Measurements from ENCODE around the gene GPR183.

Gene GPR183

DNA sequence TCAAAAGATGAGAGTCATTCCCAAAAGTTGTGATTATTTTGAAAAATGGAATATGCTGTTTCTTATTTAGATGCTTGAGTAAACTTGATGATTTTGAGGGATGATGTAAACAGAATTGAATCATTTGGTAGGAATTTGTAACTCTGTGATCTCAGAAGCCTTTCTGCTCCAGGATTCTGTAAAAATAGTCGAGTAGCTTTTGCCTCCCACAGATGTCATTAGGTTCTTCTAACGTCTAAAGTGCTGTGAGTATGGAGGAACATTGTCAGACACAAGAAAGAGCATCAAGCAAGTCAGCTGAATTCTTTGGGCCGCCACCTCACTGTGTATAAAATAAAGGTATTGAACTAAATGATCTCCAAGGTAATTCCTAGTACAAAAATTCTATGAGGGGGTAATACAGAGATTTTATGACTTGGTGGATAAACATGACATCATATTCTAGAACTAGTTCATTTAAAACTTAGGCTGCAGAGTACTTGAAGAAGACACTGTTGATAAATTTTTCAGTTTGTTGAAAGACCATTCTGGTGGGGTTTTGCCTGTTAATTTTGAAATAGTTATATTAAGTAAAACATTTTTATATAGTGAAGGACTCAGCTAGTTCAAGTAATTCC lies 1.4 kb upstream of the GPR183 start:
- no peak for DNase-seq (ENCODE audit: extremely low spot score)
- POLR2A ChIA-PET = no interaction called here
- no peak for TF ChIP-seq L3MBTL2 (conservative IDR thresholded peaks at IDR 0.05)
- TF ChIP-seq FOXK2 (IDR thresholded peaks at IDR 0.05) = no peak
- TF ChIP-seq CTBP1 (IDR thresholded peaks at IDR 0.05; ENCODE audit: borderline replicate concordance) = no peak
- CTCF ChIA-PET = no interaction called here

GRCh38 chr13:99307648-99308339 lies 595 bp upstream of the GPR183 start:
- TF ChIP-seq HDGF (IDR thresholded peaks at IDR 0.05; ENCODE audit: borderline replicate concordance) = no peak
- TF ChIP-seq, protein P1, sequence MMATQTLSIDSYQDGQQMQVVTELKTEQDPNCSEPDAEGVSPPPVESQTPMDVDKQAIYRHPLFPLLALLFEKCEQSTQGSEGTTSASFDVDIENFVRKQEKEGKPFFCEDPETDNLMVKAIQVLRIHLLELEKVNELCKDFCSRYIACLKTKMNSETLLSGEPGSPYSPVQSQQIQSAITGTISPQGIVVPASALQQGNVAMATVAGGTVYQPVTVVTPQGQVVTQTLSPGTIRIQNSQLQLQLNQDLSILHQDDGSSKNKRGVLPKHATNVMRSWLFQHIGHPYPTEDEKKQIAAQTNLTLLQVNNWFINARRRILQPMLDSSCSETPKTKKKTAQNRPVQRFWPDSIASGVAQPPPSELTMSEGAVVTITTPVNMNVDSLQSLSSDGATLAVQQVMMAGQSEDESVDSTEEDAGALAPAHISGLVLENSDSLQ (IDR thresholded peaks at IDR 0.05) = peak; percentile 23; the same call in 1 of the 2 replicates
- no peak for DNase-seq (ENCODE audit: extremely low spot score)
- CTCF ChIA-PET = no interaction called here
- POLR2A ChIA-PET = no interaction called here

DNA sequence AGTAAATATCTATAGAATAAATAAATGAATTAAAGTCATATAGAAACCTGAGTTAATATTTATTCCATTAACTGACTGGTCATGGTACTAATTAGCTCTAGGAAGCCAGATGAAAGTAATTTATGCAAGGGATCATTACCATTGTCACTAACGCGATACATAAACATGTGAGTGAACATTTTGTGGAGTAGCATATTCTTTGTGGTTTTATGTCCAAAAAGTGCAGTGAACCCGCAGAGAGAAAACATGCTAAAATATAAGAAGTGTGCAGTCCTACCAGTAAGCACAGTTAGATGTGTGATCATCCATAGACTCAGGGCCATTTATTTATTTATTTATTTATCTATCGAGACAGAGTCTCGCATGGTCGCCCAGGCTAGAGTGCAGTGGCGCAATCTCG lies 1.6 kb downstream of the GPR183 start:
- ChIA-PET POLR2A (no interaction called here), CTCF (no interaction called here)
- no peak for DNase-seq (ENCODE audit: extremely low spot score)
- TF ChIP-seq FOXK2 (IDR thresholded peaks at IDR 0.05) = no peak
- TF ChIP-seq BHLHE40 (IDR thresholded peaks at IDR 0.05; ENCODE audit: borderline replicate concordance) = no peak
- TF ChIP-seq ARNT (IDR thresholded peaks at IDR 0.05) = no peak
- no peak for TF ChIP-seq NFRKB (IDR thresholded peaks at IDR 0.05)
- TF ChIP-seq TARDBP (IDR thresholded peaks at IDR 0.05) = no peak
- no peak for TF ChIP-seq SUZ12 (IDR thresholded peaks at IDR 0.05)
- no peak for TF ChIP-seq FOXA1 (IDR thresholded peaks at IDR 0.05)
- no peak for TF ChIP-seq L3MBTL2 (conservative IDR thresholded peaks at IDR 0.05)
- TF ChIP-seq CTBP1 (IDR thresholded peaks at IDR 0.05; ENCODE audit: borderline replicate concordance) = no peak

- POLR2A ChIA-PET = no interaction called here
- TF ChIP-seq FOXK2 (IDR thresholded peaks at IDR 0.05) = no peak
- TF ChIP-seq CTBP1 (IDR thresholded peaks at IDR 0.05; ENCODE audit: borderline replicate concordance) = no peak
- no peak for TF ChIP-seq SP1 (IDR thresholded peaks at IDR 0.05)
- no peak for TF ChIP-seq SUZ12 (IDR thresholded peaks at IDR 0.05)
- TF ChIP-seq, protein P1 (IDR thresholded peaks at IDR 0.05) = no peak
- no peak for TF ChIP-seq TARDBP (IDR thresholded peaks at IDR 0.05)
- no peak for TF ChIP-seq NFRKB (IDR thresholded peaks at IDR 0.05)
- TF ChIP-seq ARNT (IDR thresholded peaks at IDR 0.05) = no peak
- no peak for TF ChIP-seq ZNF384 (IDR thresholded peaks at IDR 0.05)
- TF ChIP-seq BHLHE40 (IDR thresholded peaks at IDR 0.05; ENCODE audit: borderline replicate concordance) = no peak
- no peak for TF ChIP-seq FOXM1 (IDR thresholded peaks at IDR 0.05; ENCODE audit: borderline replicate concordance)
- no peak for TF ChIP-seq L3MBTL2 (conservative IDR thresholded peaks at IDR 0.05)
- TF ChIP-seq FOXA1 (IDR thresholded peaks at IDR 0.05) = no peak
- TF ChIP-seq HDGF (IDR thresholded peaks at IDR 0.05; ENCODE audit: borderline replicate concordance) = no peak
- CTCF ChIA-PET = no interaction called here
- no peak for DNase-seq (ENCODE audit: extremely low spot score)
Observed at GRCh38 chr13:99305158-99305557, 2.0 kb downstream of the GPR183 start.

DNA sequence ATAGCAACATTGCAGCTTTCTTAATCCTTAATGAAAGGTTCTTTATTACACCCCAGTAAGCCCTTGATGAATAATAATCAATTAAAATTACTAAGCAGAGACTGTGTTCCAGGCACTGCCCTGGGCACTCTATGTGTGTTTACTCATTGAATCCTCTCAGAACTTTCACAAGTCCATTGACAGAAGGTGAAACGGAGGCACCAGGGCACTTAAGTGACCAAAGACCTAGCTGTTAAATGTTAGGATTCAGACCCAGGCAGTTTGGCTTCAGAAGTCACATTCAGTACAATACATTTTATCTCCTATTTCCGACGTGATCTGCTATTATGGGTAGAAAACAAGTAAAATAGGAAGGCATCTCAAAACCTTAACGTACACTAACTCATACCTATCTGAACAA lies 2.7 kb downstream of the GPR183 start:
- DNase-seq (ENCODE audit: extremely low spot score) = no peak
- TF ChIP-seq, protein P1 (IDR thresholded peaks at IDR 0.05) = no peak
- no peak for TF ChIP-seq NFRKB (IDR thresholded peaks at IDR 0.05)
- TF ChIP-seq BHLHE40 (IDR thresholded peaks at IDR 0.05; ENCODE audit: borderline replicate concordance) = no peak
- no peak for TF ChIP-seq L3MBTL2 (conservative IDR thresholded peaks at IDR 0.05)
- no peak for TF ChIP-seq FOXA1 (IDR thresholded peaks at IDR 0.05)
- TF ChIP-seq TARDBP (IDR thresholded peaks at IDR 0.05) = no peak
- TF ChIP-seq LEF1 (IDR thresholded peaks at IDR 0.05; ENCODE audit: borderline replicate concordance) = no peak
- no peak for TF ChIP-seq ELF4 (IDR thresholded peaks at IDR 0.05)
- TF ChIP-seq HDGF (IDR thresholded peaks at IDR 0.05; ENCODE audit: borderline replicate concordance) = no peak
- no peak for TF ChIP-seq ZNF384 (IDR thresholded peaks at IDR 0.05)
- ChIA-PET POLR2A (no interaction called here), CTCF (interaction anchor here (0.6 kb wide), 1 partner anchor 15 kb away, joined by 3 read pairs; no protein-coding TSS in a partner anchor)

DNA sequence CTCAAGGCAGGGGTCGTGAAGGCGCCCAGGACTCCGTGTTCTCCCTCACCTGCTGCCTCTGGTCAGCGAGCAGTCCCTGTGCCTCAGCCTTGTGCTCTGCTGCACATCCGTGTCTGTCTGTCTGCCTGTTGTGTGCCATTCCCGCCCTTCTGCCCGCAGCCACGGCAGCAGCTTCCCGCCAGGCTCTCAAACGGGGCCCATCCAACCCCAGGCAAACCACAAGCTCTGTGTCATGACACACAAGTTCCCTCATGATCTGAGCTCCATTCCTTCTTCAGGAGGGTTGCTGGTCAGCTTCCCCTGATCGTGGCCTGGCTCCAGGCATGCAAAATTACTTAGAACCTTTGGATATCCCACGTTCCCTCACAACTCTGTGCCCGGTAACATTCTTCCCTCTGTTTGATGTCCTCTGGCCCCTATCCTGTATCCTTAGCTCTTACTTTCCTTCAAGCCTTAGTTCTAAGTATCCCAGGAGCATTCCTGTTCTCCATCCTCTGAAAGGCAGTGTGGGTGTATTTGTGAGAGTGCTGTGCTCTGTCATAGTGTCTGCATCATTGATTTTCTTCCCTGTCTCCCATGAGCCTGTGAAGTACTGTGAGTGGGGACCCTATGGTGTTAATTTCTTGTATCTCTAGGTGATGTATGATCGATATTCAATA lies 3.2 kb downstream of the GPR183 start:
- no peak for DNase-seq (ENCODE audit: extremely low spot score)
- ChIA-PET POLR2A (no interaction called here), CTCF (interaction anchor here (0.6 kb wide), 1 partner anchor 16 kb away, joined by 3 read pairs; no protein-coding TSS in a partner anchor)
- TF ChIP-seq SP1 (IDR thresholded peaks at IDR 0.05) (no peak), LEF1 (IDR thresholded peaks at IDR 0.05; ENCODE audit: borderline replicate concordance) (no peak), HDGF (IDR thresholded peaks at IDR 0.05; ENCODE audit: borderline replicate concordance) (no peak), TARDBP (IDR thresholded peaks at IDR 0.05) (no peak), ARNT (IDR thresholded peaks at IDR 0.05) (no peak), FOXM1 (IDR thresholded peaks at IDR 0.05; ENCODE audit: borderline replicate concordance) (no peak), CTBP1 (IDR thresholded peaks at IDR 0.05; ENCODE audit: borderline replicate concordance) (no peak), BHLHE40 (IDR thresholded peaks at IDR 0.05; ENCODE audit: borderline replicate concordance) (no peak), ZNF384 (IDR thresholded peaks at IDR 0.05) (no peak), ELF4 (IDR thresholded peaks at IDR 0.05) (no peak)
- TF ChIP-seq, protein P1 (IDR thresholded peaks at IDR 0.05) = no peak

Measured in HEK293T (cell line).